GM19324 (cell line): Measurements from ENCODE around the gene ZSCAN2.

Experiments used
- ATAC-seq: cut with Tn5 transposase; IDR thresholded peaks from one replicate; pipeline ENCODE4 v1.9.1; 2021; ENCODE audit warnings: mild to moderate bottlenecking, moderate library complexity; ENCODE audit not compliant: unreplicated experiment, low FRiP score

The ZSCAN2 gene

GRCh38 chr15:84659904-84660781, 59.3 kb downstream of the ZSCAN2 start:
- no peak for ATAC-seq

GRCh38 chr15:84661001-84661400, 60.2 kb downstream of the ZSCAN2 start:
- no peak for ATAC-seq

GRCh38 chr15:84666373-84666772, 65.6 kb downstream of the ZSCAN2 start:
- no peak for ATAC-seq

GRCh38 chr15:84668221-84668982, 67.6 kb downstream of the ZSCAN2 start:
- no peak for ATAC-seq

GRCh38 chr15:84669726-84670125, 68.9 kb downstream of the ZSCAN2 start:
- no peak for ATAC-seq

GRCh38 chr15:84671211-84671610, 70.4 kb downstream of the ZSCAN2 start:
- ATAC-seq = no peak
